ENCODE measurements around the gene STON1. TPM values are rescaled to one million over a fixed set of nuclear protein-coding genes. Genes with fewer than 3 reads are reported as not detected.
A peak's percentile ranks its signal among the peaks of the same experiment; 100 is the strongest.

The STON1 gene
- total RNA-seq, 1 experiment from 2014 or later, result 5.5 TPM

- no CpG with 5 or more reads among the region's 7 CpGs for WGBS (ENCODE audit: extremely low coverage, insufficient read length, low lambda C conversion rate)
- H2BK12ac ChIP-seq (ENCODE audit: insufficient read length, low read depth, low read length), result no peak overlapping the region
- H3K27me3 Mint-ChIP-seq (ENCODE audit: low read depth), result no peaks in the 10 kb centered on the region
- H3K9me3 Mint-ChIP-seq, result no peaks in the 10 kb centered on the region
- no peak overlapping the region for H2BK120ac ChIP-seq (ENCODE audit: low read depth, low read length, poor library complexity, severe bottlenecking)
- H4K5ac ChIP-seq (ENCODE audit: insufficient read length, low read depth, low read length), result no peak overlapping the region
- H4K8ac ChIP-seq (replicated peaks; ENCODE audit: insufficient read length, low read depth, low read length), result no peak overlapping the region
- no peak overlapping the region for H3K4ac ChIP-seq (ENCODE audit: low read depth, low read length)
- H3K27me3 ChIP-seq (ENCODE audit: insufficient read depth, low read length), result no peaks in the 10 kb centered on the region
- H3K27ac ChIP-seq (ENCODE audit: insufficient read length, low read depth, low read length), result no peak overlapping the region
- no peak overlapping the region for H3K56ac ChIP-seq (ENCODE audit: insufficient read length, low read depth, low read length)
- no peaks in the 10 kb centered on the region for H3K23me2 ChIP-seq (ENCODE audit: insufficient read length, low read depth, low read length, poor library complexity, severe bottlenecking)
- H3K79me2 ChIP-seq (ENCODE audit: insufficient read depth, low read length), result no peaks in the 10 kb centered on the region
- H3K4me1 ChIP-seq (ENCODE audit: insufficient read depth, low read length), result no peaks in the 10 kb centered on the region
- H3K23ac ChIP-seq (ENCODE audit: insufficient read length, low read depth, low read length), result no peak overlapping the region
- H2AK5ac ChIP-seq (ENCODE audit: insufficient read length, low read length), result no peak overlapping the region
- H3T11ph ChIP-seq (ENCODE audit: low read length), result no peak overlapping the region
- DNase-seq, result peak; percentile 66
- no peak overlapping the region for H3K27ac Mint-ChIP-seq
- no peaks in the 10 kb centered on the region for H3K9me3 ChIP-seq (ENCODE audit: control insufficient read depth, low read depth, low read length)
- H2BK20ac ChIP-seq (ENCODE audit: low read depth, low read length, poor library complexity, severe bottlenecking), result no peak overlapping the region
- H3K18ac ChIP-seq (ENCODE audit: insufficient read length, low read depth, low read length), result no peak overlapping the region
- no peak overlapping the region for H3K4me3 Mint-ChIP-seq
- H3K4me1 Mint-ChIP-seq, result no peaks in the 10 kb centered on the region
- no peaks in the 10 kb centered on the region for H4K20me1 ChIP-seq (ENCODE audit: control insufficient read depth, insufficient read depth, insufficient read length)
- H3K36me3 Mint-ChIP-seq (ENCODE audit: insufficient read depth in 1 of 3, low read depth in 3 of 3), result no peaks in the 10 kb centered on the region; a peak in 1 of 7 replicates
- no peak overlapping the region for H3K9ac ChIP-seq (ENCODE audit: extremely low read depth, insufficient read length, low read length)
- H3K14ac ChIP-seq (ENCODE audit: insufficient read depth, low read length), result no peak overlapping the region
- H4K91ac ChIP-seq (ENCODE audit: insufficient read length, low read depth, low read length), result no peak overlapping the region
- no peak overlapping the region for H2BK5ac ChIP-seq (ENCODE audit: insufficient read length, low read length)
- peak; percentile 78 for TF ChIP-seq CTCF (conservative IDR thresholded peaks at IDR 0.05)
- no peaks in the 10 kb centered on the region for H3K79me1 ChIP-seq (ENCODE audit: insufficient read depth, low read depth, low read length, poor library complexity, severe bottlenecking)
- no peak overlapping the region for H3K4me2 ChIP-seq (ENCODE audit: insufficient read depth, insufficient read length, low read length)
- H2AFZ ChIP-seq (ENCODE audit: low read length), result no peak overlapping the region
- H2BK15ac ChIP-seq (ENCODE audit: low read depth, low read length), result no peak overlapping the region
Observed at GRCh38 chr2:48601349-48601748, 71.4 kb downstream of the STON1 start.

Measured in H9 (cell line).